ENCODE data around the gene GEN1.

GEN1 gene
- 18.3 to 26.1 reads per million in 2 donors for total RNA-seq

DNA sequence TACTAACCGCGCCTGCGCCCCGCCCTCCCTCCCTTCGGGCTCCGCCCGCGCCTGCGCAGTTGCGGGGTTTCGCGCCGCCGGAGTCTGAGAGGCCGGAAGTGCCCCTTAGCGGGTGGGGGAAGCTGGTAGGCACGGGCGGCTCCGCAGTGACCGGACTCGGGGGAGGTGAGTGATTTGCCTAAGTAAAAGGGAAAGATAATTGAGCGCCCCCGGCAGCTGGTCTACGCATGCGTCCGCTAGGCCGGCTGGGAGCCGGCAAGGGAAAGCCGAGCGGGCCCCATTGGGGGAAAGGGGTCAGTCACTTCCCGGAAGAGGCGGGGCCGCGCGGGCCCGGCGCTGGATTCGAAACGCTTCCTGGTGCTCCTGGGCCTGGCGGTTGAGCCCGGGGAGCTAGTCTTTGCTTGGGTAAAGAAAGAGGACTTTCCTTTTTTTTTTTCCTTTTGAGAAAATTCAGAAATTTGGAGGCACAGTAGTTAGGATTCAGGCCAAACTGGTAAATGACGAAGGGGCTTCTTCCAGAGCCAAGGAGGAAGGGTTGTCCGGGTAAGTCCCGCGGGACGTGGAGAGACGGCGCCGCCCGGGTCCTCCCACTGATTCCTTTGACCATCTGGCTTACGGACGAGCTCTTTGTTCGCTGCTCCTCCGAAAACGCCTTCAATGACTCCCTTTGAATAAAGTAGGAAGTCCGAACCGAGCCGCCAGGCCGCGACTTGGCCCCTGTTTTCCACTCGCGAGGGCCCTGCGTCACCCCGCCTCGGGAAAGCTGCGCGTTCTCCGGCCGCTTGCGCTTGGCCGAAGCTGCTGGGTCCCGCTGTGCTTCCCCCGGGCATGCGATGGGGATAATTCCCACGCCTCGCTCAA, at the start of gene GEN1, which contains the start of gene SMC6:
TSS of gene GEN1 (plus strand) at position 336 of the 861 bp plus-strand sequence. CDS start 5,806 bp downstream, outside the sequence.
TSS of gene SMC6 (minus strand) at position 8 of the 861 bp plus-strand sequence. CDS start 7,864 bp downstream, outside the sequence.
- DNase-seq: peak; percentile 91

GRCh38 chr2:17706845-17707244, 47.1 kb upstream of the GEN1 start:
- no peak for DNase-seq

DNA sequence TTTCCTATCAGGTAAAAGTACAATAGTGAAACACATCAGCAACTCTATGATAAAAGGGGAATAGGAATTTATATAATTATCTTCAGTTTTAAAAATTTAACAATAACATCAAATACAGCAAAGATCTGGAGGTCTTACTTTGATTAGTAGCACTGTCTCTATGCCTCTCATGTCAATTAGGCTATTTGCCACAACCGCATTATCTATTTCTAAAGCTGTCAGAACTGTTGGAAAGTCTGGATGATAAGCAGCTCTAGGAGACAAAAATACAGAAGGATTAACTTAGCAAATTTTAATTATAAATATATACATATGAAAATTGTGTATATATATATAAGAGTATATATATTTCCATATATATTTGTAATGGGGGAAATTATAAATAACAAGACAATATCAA, 45.4 kb upstream of the GEN1 start:
- no peak for DNase-seq

GRCh38 chr2:17709897-17710296, 44.0 kb upstream of the GEN1 start:
- no peak for DNase-seq

- no peak for DNase-seq
Measured at GRCh38 chr2:17710547-17711248, 43.2 kb upstream of the GEN1 start.

DNA sequence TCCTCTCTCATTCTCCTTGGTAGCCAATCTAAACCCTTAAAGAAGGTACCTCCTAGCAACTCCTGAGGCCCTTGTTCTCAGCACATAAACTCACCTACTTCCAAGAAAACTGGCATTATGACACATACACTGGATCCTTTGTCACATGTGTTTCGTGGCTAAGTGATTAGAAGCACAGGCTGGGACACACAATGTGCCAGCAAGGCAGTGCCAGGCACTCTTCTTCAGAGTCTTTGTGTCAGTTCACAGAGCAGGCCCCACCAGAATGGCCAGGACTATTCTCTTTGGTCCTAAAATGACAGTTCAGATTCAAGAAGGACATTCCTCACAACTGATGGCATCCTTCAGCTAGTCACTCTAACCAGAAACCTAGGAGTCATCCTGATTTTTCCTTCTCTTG, 40.6 kb upstream of the GEN1 start:
- DNase-seq: no peak

- DNase-seq: no peak
Measured at GRCh38 chr2:17717666-17718065, 36.3 kb upstream of the GEN1 start.

GRCh38 chr2:17718689-17719088, 35.2 kb upstream of the GEN1 start:
- DNase-seq: no peak

- no peak for DNase-seq
Measured at GRCh38 chr2:17719562-17720371, 34.2 kb upstream of the GEN1 start.

DNA sequence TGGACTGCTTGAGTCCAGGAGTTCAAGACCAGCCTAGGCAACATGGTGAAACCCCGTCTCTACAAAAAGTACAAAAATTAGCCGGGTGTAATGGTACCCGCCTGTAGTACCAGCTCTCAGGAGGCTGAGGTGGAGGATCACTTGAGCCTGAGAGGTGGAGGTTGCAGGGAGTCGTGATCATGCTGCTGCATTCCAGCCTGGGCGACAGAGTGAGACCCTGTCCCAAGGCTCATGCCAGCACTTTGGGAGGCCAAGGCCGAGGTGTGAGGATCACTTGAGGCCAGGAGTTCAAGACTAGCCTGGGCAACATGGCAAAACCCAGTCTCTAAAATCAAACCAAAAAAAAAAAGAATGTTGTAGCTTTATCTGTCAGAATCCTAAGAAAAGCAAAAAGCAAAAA, 25.7 kb upstream of the GEN1 start:
- no peak for DNase-seq

DNA sequence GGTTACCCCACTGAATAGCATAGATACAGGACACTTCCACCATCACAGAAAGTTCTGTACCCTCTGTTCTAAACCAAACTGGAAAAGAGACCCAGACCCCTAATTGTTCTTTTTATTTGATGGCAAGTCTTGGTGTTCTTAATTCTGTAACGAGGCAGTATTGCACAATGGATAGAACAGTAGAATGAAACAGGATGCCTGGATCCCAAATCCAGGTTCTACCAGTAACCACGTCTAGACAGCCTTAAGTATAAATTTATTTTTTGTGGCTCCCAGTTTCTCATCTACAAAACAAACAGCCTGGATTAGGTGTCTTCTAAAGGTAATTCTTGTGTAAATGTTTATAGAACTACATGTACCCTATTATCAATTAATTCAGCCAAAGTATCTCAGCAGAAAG, 24.1 kb upstream of the GEN1 start:
- no peak for DNase-seq

DNA sequence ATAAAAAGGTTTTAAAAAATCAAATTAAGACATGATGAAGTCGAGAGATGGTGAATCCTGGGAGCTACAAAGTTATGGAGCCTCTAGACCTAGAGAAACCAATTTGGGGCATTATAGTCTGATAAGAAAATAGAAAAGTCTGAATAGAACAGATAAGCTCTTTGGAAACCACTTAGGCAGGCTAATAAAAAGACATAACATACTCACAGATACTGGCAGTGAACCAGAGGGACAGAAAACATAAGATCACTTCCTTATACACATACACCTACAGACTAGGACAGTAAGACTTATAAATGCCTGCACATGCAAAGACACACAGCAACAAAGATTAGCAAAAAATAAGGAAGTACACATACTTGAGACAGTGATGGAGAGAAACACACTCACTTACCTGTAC, 20.3 kb upstream of the GEN1 start:
- DNase-seq: no peak

GRCh38 chr2:17735864-17736263, 18.1 kb upstream of the GEN1 start:
- DNase-seq: no peak

DNA sequence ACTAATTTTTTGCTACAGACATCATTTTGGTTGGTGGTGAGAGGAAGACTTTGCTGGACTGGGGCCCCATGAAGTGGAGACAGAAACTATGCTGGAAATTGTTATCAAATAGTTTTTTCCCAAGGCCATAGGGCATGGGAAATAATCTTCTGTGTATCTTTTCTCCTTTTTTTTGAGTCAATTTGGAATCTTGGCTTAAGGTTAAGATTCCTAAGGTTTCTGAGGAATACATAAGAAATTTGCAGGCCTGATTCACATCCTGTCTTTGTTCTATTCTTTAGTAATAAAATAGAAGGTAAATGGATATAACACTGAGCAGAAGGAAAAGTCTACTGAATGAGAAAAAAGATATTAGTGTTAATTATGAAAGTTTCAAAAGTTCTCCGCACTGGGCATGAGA, 16.9 kb upstream of the GEN1 start:
- no peak for DNase-seq

- DNase-seq: no peak
Measured at GRCh38 chr2:17740203-17740602, 13.7 kb upstream of the GEN1 start.

DNA sequence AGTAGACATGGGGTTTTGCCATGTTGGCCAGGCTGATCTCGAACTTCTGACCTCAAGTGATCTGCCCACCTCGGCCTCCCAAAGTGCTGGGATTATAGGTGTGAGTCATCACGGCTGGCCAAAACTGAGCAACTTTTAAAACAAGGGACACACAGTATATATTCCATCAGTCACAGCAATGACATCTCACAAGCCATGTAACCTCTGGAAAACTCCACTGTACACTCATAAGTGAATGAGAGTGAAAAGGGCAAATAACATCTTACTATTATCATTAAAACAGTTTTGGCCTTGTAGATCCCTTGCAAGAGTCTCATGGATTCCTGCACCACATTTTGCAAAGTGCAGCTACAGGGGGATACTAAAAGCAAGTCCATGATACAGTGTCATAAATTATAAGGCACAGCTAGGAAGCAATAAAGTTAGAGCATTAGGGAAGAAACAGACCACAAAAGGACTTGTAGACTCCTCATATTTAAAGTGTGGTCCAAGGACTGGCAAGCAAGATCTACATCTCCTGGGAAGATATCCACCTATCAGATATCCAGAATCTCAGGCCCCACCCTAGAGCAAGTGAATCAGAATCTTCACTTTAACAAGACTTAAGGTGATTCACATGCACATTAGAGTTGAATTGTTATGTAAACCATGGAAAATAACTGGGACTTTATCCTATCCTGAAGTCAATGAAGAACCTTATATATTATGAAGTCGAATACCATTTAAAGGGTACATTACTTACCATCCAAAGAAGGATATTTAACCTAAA, 6.1 kb upstream of the GEN1 start:
- no peak for DNase-seq

DNA sequence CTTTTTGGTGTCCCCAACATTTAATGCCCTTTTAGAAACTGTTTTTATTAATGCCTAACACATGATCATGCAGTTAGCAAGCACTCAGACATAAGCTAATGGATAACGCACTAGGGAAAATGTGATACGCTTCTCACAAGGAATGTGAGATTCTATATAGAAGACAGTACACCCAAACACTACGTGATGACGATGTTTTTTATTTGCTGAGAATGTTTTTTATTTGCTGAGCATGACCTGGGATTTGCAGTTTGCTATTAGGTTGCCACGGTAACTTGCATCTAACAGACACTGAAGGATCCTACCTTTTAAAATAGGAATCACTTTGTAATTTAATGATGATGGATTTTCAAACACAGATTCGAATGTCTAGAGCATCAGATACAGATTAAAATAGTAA, 5.2 kb upstream of the GEN1 start:
- DNase-seq: no peak

- DNase-seq: no peak
Measured at GRCh38 chr2:17749753-17750438, 4.0 kb upstream of the GEN1 start.

- DNase-seq: no peak
Measured at GRCh38 chr2:17752246-17752645, 1.7 kb upstream of the GEN1 start.

GRCh38 chr2:17752892-17753802, 791 bp upstream of the GEN1 start:
- DNase-seq: no peak
